ENCODE data around the gene ZNF618.

ZNF618 gene

GRCh38 chr9:113954591-113954990 is 78.5 kb downstream of the ZNF618 start:
- TF ChIP-seq POLR2AphosphoS5 (IDR thresholded peaks at IDR 0.05; ENCODE audit: low read depth, low read length): no peak
- FAIRE-seq (no peak), DNase-seq (ENCODE audit: insufficient read length) (no peak)

- TF ChIP-seq POLR2AphosphoS5 (IDR thresholded peaks at IDR 0.05; ENCODE audit: low read depth, low read length) (no peak), POLR2A (IDR thresholded peaks at IDR 0.05; ENCODE audit: low read depth, low read length) (no peak), TAF1 (IDR thresholded peaks at IDR 0.05; ENCODE audit: borderline replicate concordance, low read depth, low read length) (no peak)
- FAIRE-seq: no peak
- no peak for DNase-seq (ENCODE audit: insufficient read length)
Measured at GRCh38 chr9:113955076-113955752, 79.1 kb downstream of the ZNF618 start.

- TF ChIP-seq TAF1 (IDR thresholded peaks at IDR 0.05; ENCODE audit: borderline replicate concordance, low read depth, low read length): no peak
- no peak for TF ChIP-seq POLR2A (IDR thresholded peaks at IDR 0.05; ENCODE audit: low read depth, low read length)
- no peak for TF ChIP-seq POLR2AphosphoS5 (IDR thresholded peaks at IDR 0.05; ENCODE audit: low read depth, low read length)
- no peak for FAIRE-seq
- no peak for DNase-seq (ENCODE audit: insufficient read length)
Measured at GRCh38 chr9:113956901-113957300, 80.8 kb downstream of the ZNF618 start.

GRCh38 chr9:113957351-113957750 is 81.2 kb downstream of the ZNF618 start:
- no peak for FAIRE-seq
- TF ChIP-seq POLR2AphosphoS5 (IDR thresholded peaks at IDR 0.05; ENCODE audit: low read depth, low read length) (no peak), TAF1 (IDR thresholded peaks at IDR 0.05; ENCODE audit: borderline replicate concordance, low read depth, low read length) (no peak), POLR2A (IDR thresholded peaks at IDR 0.05; ENCODE audit: low read depth, low read length) (no peak)

GRCh38 chr9:113957821-113958341 is 81.8 kb downstream of the ZNF618 start:
- FAIRE-seq (no peak), DNase-seq (ENCODE audit: insufficient read length) (no peak)
- no peak for TF ChIP-seq TAF1 (IDR thresholded peaks at IDR 0.05; ENCODE audit: borderline replicate concordance, low read depth, low read length)
- TF ChIP-seq POLR2AphosphoS5 (IDR thresholded peaks at IDR 0.05; ENCODE audit: low read depth, low read length): no peak
- no peak for TF ChIP-seq POLR2A (IDR thresholded peaks at IDR 0.05; ENCODE audit: low read depth, low read length)

More at GRCh38 chr9:113957351-113957750, 81.2 kb downstream of the ZNF618 start:
- DNase-seq (ENCODE audit: insufficient read length): no peak

GRCh38 chr9:113958556-113958955 is 82.4 kb downstream of the ZNF618 start:
- FAIRE-seq: no peak
- TF ChIP-seq POLR2AphosphoS5 (IDR thresholded peaks at IDR 0.05; ENCODE audit: low read depth, low read length) (no peak), TAF1 (IDR thresholded peaks at IDR 0.05; ENCODE audit: borderline replicate concordance, low read depth, low read length) (no peak), POLR2A (IDR thresholded peaks at IDR 0.05; ENCODE audit: low read depth, low read length) (no peak)
- no peak for DNase-seq (ENCODE audit: insufficient read length)

- DNase-seq (ENCODE audit: insufficient read length): no peak
- FAIRE-seq: no peak
- TF ChIP-seq POLR2AphosphoS5 (IDR thresholded peaks at IDR 0.05; ENCODE audit: low read depth, low read length) (no peak), TAF1 (IDR thresholded peaks at IDR 0.05; ENCODE audit: borderline replicate concordance, low read depth, low read length) (no peak), POLR2A (IDR thresholded peaks at IDR 0.05; ENCODE audit: low read depth, low read length) (no peak)
Measured at GRCh38 chr9:113960768-113961167, 84.7 kb downstream of the ZNF618 start.

- DNase-seq (ENCODE audit: insufficient read length): no peak
- TF ChIP-seq TAF1 (IDR thresholded peaks at IDR 0.05; ENCODE audit: borderline replicate concordance, low read depth, low read length) (no peak), POLR2AphosphoS5 (IDR thresholded peaks at IDR 0.05; ENCODE audit: low read depth, low read length) (no peak), POLR2A (IDR thresholded peaks at IDR 0.05; ENCODE audit: low read depth, low read length) (no peak)
- no peak for FAIRE-seq
Measured at GRCh38 chr9:113962396-113962795, 86.3 kb downstream of the ZNF618 start.

- no peak for FAIRE-seq
- DNase-seq (ENCODE audit: insufficient read length): peak; percentile 23
Measured at GRCh38 chr9:113963017-113963620, 87.0 kb downstream of the ZNF618 start.

GRCh38 chr9:113963696-113964494 is 87.8 kb downstream of the ZNF618 start:
- FAIRE-seq: no peak
- TF ChIP-seq POLR2AphosphoS5 (IDR thresholded peaks at IDR 0.05; ENCODE audit: low read depth, low read length): no peak
- no peak for TF ChIP-seq POLR2A (IDR thresholded peaks at IDR 0.05; ENCODE audit: low read depth, low read length)
- no peak for TF ChIP-seq TAF1 (IDR thresholded peaks at IDR 0.05; ENCODE audit: borderline replicate concordance, low read depth, low read length)
- no peak for DNase-seq (ENCODE audit: insufficient read length)

More at GRCh38 chr9:113963017-113963620, 87.0 kb downstream of the ZNF618 start:
- TF ChIP-seq TAF1 (IDR thresholded peaks at IDR 0.05; ENCODE audit: borderline replicate concordance, low read depth, low read length): no peak
- TF ChIP-seq POLR2AphosphoS5 (IDR thresholded peaks at IDR 0.05; ENCODE audit: low read depth, low read length): no peak
- TF ChIP-seq POLR2A (IDR thresholded peaks at IDR 0.05; ENCODE audit: low read depth, low read length): no peak

GRCh38 chr9:113964495-113965170 is 88.5 kb downstream of the ZNF618 start:
- no peak for FAIRE-seq
- no peak for DNase-seq (ENCODE audit: insufficient read length)
- TF ChIP-seq POLR2A (IDR thresholded peaks at IDR 0.05; ENCODE audit: low read depth, low read length): no peak
- TF ChIP-seq POLR2AphosphoS5 (IDR thresholded peaks at IDR 0.05; ENCODE audit: low read depth, low read length): no peak
- TF ChIP-seq TAF1 (IDR thresholded peaks at IDR 0.05; ENCODE audit: borderline replicate concordance, low read depth, low read length): no peak

All from GM12892 (cell line).